ENCODE data around the gene PCDHB15. TPM values are rescaled to one million over a fixed set of nuclear protein-coding genes. Genes with fewer than 3 reads are reported as not detected.
"Not testable (repeated sequence)": the region's sequence is repeated elsewhere in the genome, so short reads cannot be mapped to it uniquely, and the experiment has no call there.

Gene PCDHB15
- 10 to 100 TPM; 14.3 to 15.2 (median 14.7) TPM for polyA plus RNA-seq (ENCODE audit: insufficient read length in 3 of 3)
- long read RNA-seq, donor 1, full-length matches to known transcripts: 18 of 18 reads
- long read RNA-seq, donor 1, partial matches to known transcripts: 0 of 18 reads
- long read RNA-seq, donor 1, other reads (novel, unspliced or antisense): 0 of 18 reads
- long read RNA-seq, donor 2, full-length matches to known transcripts: 11 of 11 reads
- long read RNA-seq, donor 2, partial matches to known transcripts: 0 of 11 reads
- long read RNA-seq, donor 2, other reads (novel, unspliced or antisense): 0 of 11 reads
- long read RNA-seq, donor 3, full-length matches to known transcripts: 11 of 11 reads
- long read RNA-seq, donor 3, partial matches to known transcripts: 0 of 11 reads
- long read RNA-seq, donor 3, other reads (novel, unspliced or antisense): 0 of 11 reads
- long read RNA-seq, donor 4, full-length matches to known transcripts: 1 of 1 reads
- long read RNA-seq, donor 4, partial matches to known transcripts: 0 of 1 reads
- long read RNA-seq, donor 4, other reads (novel, unspliced or antisense): 0 of 1 reads
- long read RNA-seq, donor 5, full-length matches to known transcripts: 5 of 5 reads
- long read RNA-seq, donor 5, partial matches to known transcripts: 0 of 5 reads
- long read RNA-seq, donor 5, other reads (novel, unspliced or antisense): 0 of 5 reads
- long read RNA-seq, donor 6, full-length matches to known transcripts: 7 of 7 reads
- long read RNA-seq, donor 6, partial matches to known transcripts: 0 of 7 reads
- long read RNA-seq, donor 6, other reads (novel, unspliced or antisense): 0 of 7 reads
- long read RNA-seq, donor 7, full-length matches to known transcripts: 13 of 13 reads
- long read RNA-seq, donor 7, partial matches to known transcripts: 0 of 13 reads
- long read RNA-seq, donor 7, other reads (novel, unspliced or antisense): 0 of 13 reads
- long read RNA-seq, donor 8, full-length matches to known transcripts: 3 of 3 reads
- long read RNA-seq, donor 8, partial matches to known transcripts: 0 of 3 reads
- long read RNA-seq, donor 8, other reads (novel, unspliced or antisense): 0 of 3 reads
- long read RNA-seq, donor 9, full-length matches to known transcripts: 9 of 9 reads
- long read RNA-seq, donor 9, partial matches to known transcripts: 0 of 9 reads
- long read RNA-seq, donor 9, other reads (novel, unspliced or antisense): 0 of 9 reads
- long read RNA-seq, donor 10, full-length matches to known transcripts: 9 of 9 reads
- long read RNA-seq, donor 10, partial matches to known transcripts: 0 of 9 reads
- long read RNA-seq, donor 10, other reads (novel, unspliced or antisense): 0 of 9 reads
- long read RNA-seq, donor 11, full-length matches to known transcripts: 6 of 6 reads
- long read RNA-seq, donor 11, partial matches to known transcripts: 0 of 6 reads
- long read RNA-seq, donor 11, other reads (novel, unspliced or antisense): 0 of 6 reads
- long read RNA-seq, donor 12, full-length matches to known transcripts: 12 of 12 reads
- long read RNA-seq, donor 12, partial matches to known transcripts: 0 of 12 reads
- long read RNA-seq, donor 12, other reads (novel, unspliced or antisense): 0 of 12 reads
- long read RNA-seq, donor 13, full-length matches to known transcripts: 11 of 11 reads
- long read RNA-seq, donor 13, partial matches to known transcripts: 0 of 11 reads
- long read RNA-seq, donor 13, other reads (novel, unspliced or antisense): 0 of 11 reads
- long read RNA-seq, donor 14, full-length matches to known transcripts: 13 of 13 reads
- long read RNA-seq, donor 14, partial matches to known transcripts: 0 of 13 reads
- long read RNA-seq, donor 14, other reads (novel, unspliced or antisense): 0 of 13 reads
- long read RNA-seq, donor 15, full-length matches to known transcripts: 7 of 7 reads
- long read RNA-seq, donor 15, partial matches to known transcripts: 0 of 7 reads
- long read RNA-seq, donor 15, other reads (novel, unspliced or antisense): 0 of 7 reads
- long read RNA-seq, donor 16, full-length matches to known transcripts: 18 of 18 reads
- long read RNA-seq, donor 16, partial matches to known transcripts: 0 of 18 reads
- long read RNA-seq, donor 16, other reads (novel, unspliced or antisense): 0 of 18 reads

- DNase-seq: peak; percentile 24
Observed at GRCh38 chr5:141245250-141245717, at the start of gene PCDHB15. Gene PCDHB15 (plus strand): TSS chr5:141245395. CDS start chr5:141245579, 184 bp downstream.

DNA sequence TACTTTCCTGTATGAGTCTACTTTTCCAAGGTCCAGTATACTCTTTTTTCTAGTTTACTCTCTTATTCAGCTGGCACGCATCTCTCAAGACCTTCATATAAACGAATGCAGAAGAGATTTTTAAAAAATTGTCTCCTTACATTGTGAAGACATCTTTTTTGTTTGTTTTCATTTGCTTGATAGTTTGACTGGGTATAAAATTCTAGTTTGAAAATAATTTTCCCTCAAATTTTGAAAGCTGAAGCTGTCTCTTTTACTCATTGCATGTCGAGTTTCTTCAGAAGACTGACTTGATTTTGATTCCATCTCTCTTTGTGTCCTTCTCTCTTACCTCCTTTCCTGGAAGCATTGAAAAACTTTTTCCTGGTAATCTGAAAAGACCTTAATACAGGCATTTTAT is 48.8 kb upstream of the PCDHB15 start:
- no peak for DNase-seq

DNA sequence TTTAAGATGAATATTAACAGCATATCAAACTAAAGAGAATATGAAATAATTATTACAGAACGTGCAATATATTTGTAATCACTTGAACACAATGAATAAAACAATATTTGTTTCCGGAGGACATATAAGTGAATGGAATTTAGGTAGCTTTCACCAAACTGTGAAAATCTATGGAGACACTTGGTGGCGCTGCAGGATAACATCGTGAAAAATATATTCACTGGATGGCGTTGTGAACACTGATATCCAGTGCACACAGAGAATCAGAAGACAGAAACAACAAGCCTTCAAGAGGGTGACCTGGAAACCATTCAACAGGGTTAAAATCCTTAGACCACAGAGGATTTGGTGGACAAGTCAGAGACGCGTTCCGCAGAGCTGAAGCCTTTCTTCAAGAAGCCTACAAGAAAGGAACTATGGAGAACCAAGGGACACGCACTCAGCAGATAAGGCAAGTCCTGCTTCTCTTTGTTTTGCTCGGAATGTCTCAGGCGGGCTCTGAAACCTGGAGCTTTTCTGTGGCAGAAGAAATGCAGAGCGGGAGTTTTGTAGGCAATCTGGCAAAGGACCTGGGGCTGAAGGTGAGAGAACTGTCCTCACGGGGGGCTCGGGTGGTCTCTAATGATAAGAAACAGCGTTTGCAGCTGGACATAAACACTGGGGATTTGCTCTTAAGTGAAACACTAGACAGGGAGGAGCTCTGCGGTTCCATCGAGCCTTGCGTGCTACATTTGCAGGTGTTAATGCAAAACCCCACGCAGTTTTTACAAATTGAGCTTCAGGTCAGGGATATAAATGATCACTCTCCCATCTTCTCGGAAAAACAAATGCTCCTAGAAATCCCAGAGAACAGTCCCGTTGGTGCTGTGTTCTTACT is 45.6 kb upstream of the PCDHB15 start, which contains the start of gene PCDHB11:
Gene PCDHB11 (plus strand): TSS at position 269 of the 877 bp plus-strand sequence. CDS start 148 bp downstream, at position 417.
- no peak for DNase-seq

DNA sequence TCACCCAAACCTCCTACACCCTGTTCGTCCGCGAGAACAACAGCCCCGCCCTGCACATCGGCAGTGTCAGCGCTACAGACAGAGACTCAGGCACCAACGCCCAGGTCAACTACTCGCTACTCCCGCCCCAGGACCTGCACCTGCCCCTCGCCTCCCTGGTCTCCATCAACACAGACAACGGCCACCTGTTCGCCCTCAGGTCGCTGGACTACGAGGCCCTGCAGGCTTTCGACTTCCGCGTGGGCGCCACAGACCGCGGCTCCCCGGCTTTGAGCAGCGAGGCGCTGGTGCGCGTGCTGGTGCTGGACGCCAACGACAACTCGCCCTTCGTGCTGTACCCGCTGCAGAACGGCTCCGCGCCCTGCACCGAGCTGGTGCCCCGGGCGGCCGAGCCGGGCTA is 44.1 kb upstream of the PCDHB15 start:
- DNase-seq: not testable (repeated sequence)

DNA sequence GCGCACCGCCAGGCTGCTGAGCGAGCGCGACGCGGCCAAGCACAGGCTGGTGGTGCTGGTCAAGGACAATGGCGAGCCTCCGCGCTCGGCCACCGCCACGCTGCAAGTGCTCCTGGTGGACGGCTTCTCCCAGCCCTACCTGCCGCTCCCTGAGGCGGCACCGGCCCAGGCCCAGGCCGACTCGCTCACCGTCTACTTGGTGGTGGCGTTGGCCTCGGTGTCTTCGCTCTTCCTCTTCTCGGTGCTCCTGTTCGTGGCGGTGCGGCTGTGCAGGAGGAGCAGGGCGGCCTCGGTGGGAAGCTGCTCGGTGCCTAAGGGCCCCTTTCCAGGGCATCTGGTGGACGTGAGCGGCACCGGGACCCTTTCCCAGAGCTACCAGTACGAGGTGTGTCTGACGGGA is 43.5 kb upstream of the PCDHB15 start:
- DNase-seq: not testable (repeated sequence)

GRCh38 chr5:141208478-141208877 is 36.7 kb upstream of the PCDHB15 start, which contains the start of gene PCDHB12:
Gene PCDHB12 (plus strand): TSS chr5:141208719. CDS start chr5:141208908, 189 bp downstream.
- peak; percentile 21 for DNase-seq

GRCh38 chr5:141210281-141210680 is 34.9 kb upstream of the PCDHB15 start:
- DNase-seq: not testable (repeated sequence)

DNA sequence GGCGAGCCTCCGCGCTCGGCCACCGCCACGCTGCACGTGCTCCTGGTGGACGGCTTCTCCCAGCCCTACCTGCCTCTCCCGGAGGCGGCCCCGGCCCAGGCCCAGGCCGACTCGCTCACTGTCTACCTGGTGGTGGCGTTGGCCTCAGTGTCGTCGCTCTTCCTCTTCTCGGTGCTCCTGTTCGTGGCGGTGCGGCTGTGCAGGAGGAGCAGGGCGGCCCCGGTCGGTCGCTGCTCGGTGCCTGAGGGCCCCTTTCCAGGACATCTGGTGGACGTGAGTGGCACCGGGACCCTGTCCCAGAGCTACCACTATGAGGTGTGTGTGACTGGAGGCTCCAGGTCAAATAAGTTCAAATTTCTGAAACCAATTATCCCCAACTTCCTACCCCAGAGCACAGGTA is 34.3 kb upstream of the PCDHB15 start:
- not testable (repeated sequence) for DNase-seq

GRCh38 chr5:141213656-141214339 is 31.4 kb upstream of the PCDHB15 start, which contains the start of gene PCDHB13:
Gene PCDHB13 (plus strand): TSS chr5:141213919. CDS start chr5:141214124, 205 bp downstream.
- not testable (repeated sequence) for DNase-seq

DNA sequence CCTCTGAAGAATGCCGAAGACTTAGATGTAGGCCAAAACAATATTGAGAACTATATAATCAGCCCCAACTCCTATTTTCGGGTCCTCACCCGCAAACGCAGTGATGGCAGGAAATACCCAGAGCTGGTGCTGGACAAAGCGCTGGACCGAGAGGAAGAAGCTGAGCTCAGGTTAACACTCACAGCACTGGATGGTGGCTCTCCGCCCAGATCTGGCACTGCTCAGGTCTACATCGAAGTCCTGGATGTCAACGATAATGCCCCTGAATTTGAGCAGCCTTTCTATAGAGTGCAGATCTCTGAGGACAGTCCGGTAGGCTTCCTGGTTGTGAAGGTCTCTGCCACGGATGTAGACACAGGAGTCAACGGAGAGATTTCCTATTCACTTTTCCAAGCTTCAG is 30.6 kb upstream of the PCDHB15 start:
- DNase-seq: not testable (repeated sequence)

GRCh38 chr5:141215504-141215903 is 29.7 kb upstream of the PCDHB15 start:
- not testable (repeated sequence) for DNase-seq

DNA sequence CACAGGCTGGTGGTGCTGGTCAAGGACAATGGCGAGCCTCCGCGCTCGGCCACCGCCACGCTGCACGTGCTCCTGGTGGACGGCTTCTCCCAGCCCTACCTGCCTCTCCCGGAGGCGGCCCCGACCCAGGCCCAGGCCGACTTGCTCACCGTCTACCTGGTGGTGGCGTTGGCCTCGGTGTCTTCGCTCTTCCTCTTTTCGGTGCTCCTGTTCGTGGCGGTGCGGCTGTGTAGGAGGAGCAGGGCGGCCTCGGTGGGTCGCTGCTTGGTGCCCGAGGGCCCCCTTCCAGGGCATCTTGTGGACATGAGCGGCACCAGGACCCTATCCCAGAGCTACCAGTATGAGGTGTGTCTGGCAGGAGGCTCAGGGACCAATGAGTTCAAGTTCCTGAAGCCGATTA is 29.2 kb upstream of the PCDHB15 start:
- not testable (repeated sequence) for DNase-seq

DNA sequence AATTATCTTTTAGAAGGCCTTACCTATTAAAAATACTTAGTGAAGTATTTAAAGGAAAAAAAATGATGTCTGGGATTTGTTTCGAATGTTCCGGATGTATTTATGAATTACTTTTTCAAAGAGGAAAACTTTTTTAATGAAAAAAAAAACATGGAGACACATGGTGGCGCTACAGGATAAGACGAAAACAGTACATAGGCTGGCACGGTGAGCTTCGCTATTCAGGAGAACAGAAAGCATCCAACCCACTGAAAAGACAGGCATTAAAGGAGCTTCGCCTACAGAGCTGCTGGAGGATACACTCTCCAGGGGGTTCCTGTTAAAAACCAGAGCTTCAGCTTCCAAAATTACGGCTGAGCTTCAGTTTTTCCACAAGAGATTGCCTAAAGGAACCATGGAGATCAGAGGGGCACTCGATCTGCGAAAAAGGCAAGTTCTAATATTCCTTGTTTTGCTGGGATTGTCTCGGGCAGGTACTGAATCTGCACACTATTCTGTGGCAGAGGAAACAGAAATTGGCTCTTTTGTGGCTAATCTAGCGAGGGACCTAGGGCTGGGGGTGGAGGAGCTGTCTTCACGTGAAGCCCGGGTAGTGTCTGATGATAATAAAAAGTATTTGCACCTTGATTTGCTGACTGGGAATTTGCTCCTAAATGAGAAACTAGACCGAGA is 21.9 kb upstream of the PCDHB15 start, which contains the start of gene PCDHB14:
Gene PCDHB14 (plus strand): TSS at position 232 of the 672 bp plus-strand sequence. CDS start 163 bp downstream, at position 395.
- no peak for DNase-seq

DNA sequence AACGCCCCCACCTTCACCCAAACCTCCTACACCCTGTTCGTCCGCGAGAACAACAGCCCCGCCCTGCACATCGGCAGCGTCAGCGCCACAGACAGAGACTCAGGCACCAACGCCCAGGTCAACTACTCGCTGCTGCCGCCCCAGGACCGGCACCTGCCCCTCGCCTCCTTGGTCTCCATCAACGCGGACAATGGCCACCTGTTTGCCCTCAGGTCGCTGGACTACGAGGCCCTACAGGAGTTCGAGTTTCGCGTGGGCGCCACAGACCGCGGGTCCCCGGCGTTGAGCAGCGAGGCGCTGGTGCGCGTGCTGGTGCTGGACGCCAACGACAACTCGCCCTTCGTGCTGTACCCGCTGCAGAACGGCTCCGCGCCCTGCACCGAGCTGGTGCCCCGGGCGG is 20.4 kb upstream of the PCDHB15 start:
- DNase-seq: not testable (repeated sequence)

DNA sequence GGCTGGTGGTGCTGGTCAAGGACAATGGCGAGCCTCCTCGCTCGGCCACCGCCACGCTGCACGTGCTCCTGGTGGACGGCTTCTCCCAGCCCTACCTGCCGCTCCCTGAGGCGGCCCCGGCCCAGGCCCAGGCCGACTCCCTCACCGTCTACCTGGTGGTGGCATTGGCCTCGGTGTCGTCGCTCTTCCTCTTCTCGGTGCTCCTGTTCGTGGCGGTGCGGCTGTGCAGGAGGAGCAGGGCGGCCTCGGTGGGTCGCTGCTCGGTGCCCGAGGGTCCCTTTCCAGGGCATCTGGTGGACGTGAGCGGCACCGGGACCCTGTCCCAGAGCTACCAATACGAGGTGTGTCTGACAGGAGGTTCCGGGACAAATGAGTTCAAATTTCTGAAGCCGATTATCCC is 19.8 kb upstream of the PCDHB15 start:
- not testable (repeated sequence) for DNase-seq

DNA sequence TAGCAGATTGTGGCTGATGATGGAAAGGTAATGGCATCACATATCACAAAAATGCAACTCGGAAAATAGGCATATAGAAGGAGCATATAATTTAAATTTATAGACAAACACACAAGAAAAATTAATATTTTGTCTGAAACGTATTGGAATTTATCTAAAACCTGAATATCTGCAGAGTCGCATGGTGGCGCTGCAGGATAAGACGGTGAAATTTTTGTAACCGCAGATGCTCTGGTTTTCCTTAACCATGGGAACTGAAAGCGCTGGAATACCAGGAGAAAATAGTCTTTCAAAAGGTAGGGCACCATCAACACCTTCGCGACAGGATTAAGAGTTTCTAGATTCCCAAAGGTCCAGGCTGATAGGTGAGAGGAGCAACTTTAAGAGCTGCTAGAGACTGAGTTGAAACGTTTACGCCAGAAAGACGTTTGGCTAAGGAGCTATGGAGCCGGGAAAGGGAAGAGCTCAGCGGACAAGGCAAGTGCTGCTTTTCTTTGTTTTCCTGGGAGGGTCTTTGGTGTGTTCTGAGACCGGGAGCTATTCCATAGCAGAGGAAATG is 11.0 kb upstream of the PCDHB15 start:
- DNase-seq: peak; percentile 10
